Fibroblast of pulmonary artery (primary cell): ENCODE data around the gene ZNF605.

Experiments
- DNase-seq: peaks from one replicate; pipeline ENCODE4 v3.0.0-alpha.2; 2010; ENCODE audit warnings: low read depth
- H3K4me3 ChIP-seq: replicated peaks from 2 replicates; pipeline ENCODE4 v1.5.1; 2011; ENCODE audit warnings: low read depth, mild to moderate bottlenecking, control low read depth, low read length, moderate library complexity
- CTCF ChIP-seq: IDR thresholded peaks from 2 replicates; pipeline ENCODE4 v1.5.1; 2011; ENCODE audit warnings: mild to moderate bottlenecking, control low read depth, low read length, inconsistent platforms; ENCODE audit errors: missing control alignments

Gene ZNF605

GRCh38 chr12:132874175-132874574, 81.9 kb downstream of the ZNF605 start:
- no peak for DNase-seq
- TF ChIP-seq CTCF = no peak
- no peak overlapping the region for H3K4me3 ChIP-seq

- H3K4me3 ChIP-seq = no peak overlapping the region
- DNase-seq = no peak
- no peak for TF ChIP-seq CTCF
These were observed 82.4 kb downstream of the ZNF605 start for GRCh38 chr12:132873724-132874123.

- DNase-seq = no peak
- no peak for TF ChIP-seq CTCF
- H3K4me3 ChIP-seq = no peak overlapping the region
These were observed 83.1 kb downstream of the ZNF605 start for GRCh38 chr12:132872975-132873421.

GRCh38 chr12:132872073-132872855, 83.8 kb downstream of the ZNF605 start:
- no peak for TF ChIP-seq CTCF

GRCh38 chr12:132869551-132869950, 86.6 kb downstream of the ZNF605 start:
- no peak for DNase-seq
- no peak for TF ChIP-seq CTCF
- H3K4me3 ChIP-seq = no peak overlapping the region

More at GRCh38 chr12:132872073-132872855, 83.8 kb downstream of the ZNF605 start:
- DNase-seq = no peak
- no peak overlapping the region for H3K4me3 ChIP-seq
